D721Med (cell line): ENCODE results near the gene FLT1.

Source experiments
- DNase-seq: peaks from one replicate; pipeline ENCODE4 v3.0.0; 2011; ENCODE audit warnings: low spot score; ENCODE audit not compliant: insufficient read length
- FAIRE-seq: peaks from 2 replicates; lab custom pipeline; 2011; peaks lifted over from hg19 to GRCh38; lab: Jason Lieb, UNC
- CTCF ChIP-seq: IDR thresholded peaks from 2 replicates; pipeline ENCODE4 v1.5.1; 2012; ENCODE audit warnings: mild to moderate bottlenecking, control low read depth; ENCODE audit not compliant: insufficient read depth; ENCODE audit errors: missing control alignments

FLT1 gene

DNA sequence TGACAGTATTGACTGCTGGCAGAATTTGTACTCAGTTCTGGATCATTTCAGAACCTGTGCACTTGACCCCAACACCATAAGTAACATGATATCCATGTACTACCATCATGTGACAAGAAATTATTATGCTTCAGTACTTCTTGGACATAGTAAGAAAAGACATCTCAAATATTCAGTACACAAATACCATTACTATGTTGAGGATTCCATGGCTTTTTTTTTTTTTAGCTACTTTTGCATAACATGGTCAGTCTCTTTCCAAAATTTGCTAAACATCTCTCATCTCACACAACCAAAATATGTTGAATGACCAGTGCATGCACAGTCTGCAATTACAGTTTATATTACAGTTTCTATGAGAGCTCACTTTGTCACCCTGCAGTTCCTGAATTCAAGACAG lies 85.3 kb downstream of the FLT1 start:
- FAIRE-seq: no peak
- no peak for DNase-seq
- no peak for TF ChIP-seq CTCF

- FAIRE-seq (no peak), DNase-seq (no peak)
- no peak for TF ChIP-seq CTCF
These were observed 86.1 kb downstream of the FLT1 start for GRCh38 chr13:28408863-28409262.

- DNase-seq (no peak), FAIRE-seq (no peak)
- TF ChIP-seq CTCF: no peak
These were observed 86.6 kb downstream of the FLT1 start for GRCh38 chr13:28408235-28408848.

GRCh38 chr13:28406733-28407266 lies 88.1 kb downstream of the FLT1 start:
- DNase-seq (no peak), FAIRE-seq (no peak)
- no peak for TF ChIP-seq CTCF

DNA sequence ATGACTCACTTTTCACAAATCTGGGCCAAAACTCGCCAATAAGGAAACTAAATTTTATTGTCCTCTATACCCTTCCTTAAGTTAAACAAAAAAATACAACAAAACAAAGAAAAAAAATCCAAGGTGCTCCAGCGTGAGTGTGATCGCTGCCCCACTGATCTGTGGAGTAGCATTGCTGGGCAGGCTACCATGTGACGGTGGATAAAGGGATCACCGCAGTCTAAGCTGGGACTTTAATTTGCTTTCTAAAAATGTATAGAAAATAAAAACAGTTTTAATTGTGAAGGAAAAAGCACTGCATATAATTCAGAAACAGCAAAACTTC lies 92.9 kb downstream of the FLT1 start:
- FAIRE-seq (no peak), DNase-seq (no peak)
- no peak for TF ChIP-seq CTCF

GRCh38 chr13:28401303-28402056 lies 93.4 kb downstream of the FLT1 start:
- TF ChIP-seq CTCF: no peak
- FAIRE-seq (no peak), DNase-seq (no peak)

DNA sequence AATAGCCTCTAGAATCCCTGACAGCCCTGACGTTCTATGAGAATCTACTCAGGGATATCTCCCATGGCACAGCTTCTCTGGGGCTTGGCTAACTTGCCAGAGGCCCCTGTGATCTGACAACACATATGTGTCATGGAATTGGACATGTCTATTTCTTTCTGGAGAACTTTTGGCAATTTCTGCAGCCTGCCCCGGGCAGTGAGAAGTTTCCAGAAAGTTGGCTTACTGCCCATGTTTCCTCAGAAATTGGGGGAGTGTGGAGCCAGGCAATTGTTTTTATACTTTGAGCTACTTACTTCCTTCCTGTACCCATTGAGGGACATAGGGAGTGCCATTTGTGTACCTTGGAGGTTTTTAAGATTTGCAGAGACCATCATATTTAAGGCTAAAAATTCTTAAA lies 98.9 kb downstream of the FLT1 start:
- FAIRE-seq: no peak
- TF ChIP-seq CTCF: no peak

More for the DNA sequence above, 98.9 kb downstream of the FLT1 start:
- no peak for DNase-seq
